Stimulated activated CD4-positive, alpha-beta T cell treated with anti-CD3 and anti-CD28 coated beads, TNF-alpha, amount 100 ng/mL, for 24 hours (primary cell): ENCODE data around the gene OTOS.
A peak's percentile ranks its signal among the peaks of the same experiment; 100 is the strongest.

ENCODE experiments used
- DNase-seq, 3 experiments: peaks; one replicate each; pipeline ENCODE4 v3.0.0-alpha.2; 2020; ENCODE audit warnings: low read depth in 3 of 3

OTOS gene

DNA sequence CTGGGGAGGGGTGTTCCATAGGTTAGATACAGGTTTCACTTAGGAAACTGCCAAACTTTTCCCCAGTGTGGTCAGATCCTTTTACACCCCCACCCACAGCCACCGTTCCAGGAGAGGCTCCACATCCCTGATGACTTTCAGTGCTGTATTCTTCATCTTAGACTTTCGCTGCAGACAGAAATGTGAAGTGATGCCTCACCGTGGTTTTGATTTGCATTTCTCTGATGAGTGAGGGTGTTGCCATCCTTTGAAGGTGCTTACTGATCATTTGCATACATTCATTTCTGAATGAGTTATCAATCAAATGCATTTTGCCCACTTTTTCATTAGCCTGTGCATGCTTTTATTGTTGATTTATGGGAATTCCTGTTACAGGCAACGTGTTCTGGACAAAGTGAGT is 19.3 kb downstream of the OTOS start:
- peak in 1 of 3 experiments; percentile 27 for DNase-seq

DNA sequence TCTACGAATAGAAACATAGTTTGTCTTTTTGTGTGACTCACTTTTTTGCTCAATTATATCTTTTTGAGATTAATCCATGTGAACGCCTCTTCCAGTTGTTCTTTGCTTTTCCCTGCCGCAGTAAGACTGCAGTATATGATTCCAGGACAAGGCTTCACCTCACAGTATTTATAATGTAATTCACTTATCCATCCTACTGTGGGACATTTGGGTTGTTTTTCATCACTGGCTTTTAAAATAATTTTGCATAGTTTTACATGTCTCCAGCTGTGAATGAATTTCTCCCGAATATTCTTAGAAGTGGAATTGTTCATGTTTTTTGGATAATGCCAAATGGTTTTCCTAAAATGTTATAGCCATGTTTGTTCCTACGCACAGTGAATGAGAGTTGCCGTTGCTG is 26.2 kb downstream of the OTOS start:
- no peak for DNase-seq

DNA sequence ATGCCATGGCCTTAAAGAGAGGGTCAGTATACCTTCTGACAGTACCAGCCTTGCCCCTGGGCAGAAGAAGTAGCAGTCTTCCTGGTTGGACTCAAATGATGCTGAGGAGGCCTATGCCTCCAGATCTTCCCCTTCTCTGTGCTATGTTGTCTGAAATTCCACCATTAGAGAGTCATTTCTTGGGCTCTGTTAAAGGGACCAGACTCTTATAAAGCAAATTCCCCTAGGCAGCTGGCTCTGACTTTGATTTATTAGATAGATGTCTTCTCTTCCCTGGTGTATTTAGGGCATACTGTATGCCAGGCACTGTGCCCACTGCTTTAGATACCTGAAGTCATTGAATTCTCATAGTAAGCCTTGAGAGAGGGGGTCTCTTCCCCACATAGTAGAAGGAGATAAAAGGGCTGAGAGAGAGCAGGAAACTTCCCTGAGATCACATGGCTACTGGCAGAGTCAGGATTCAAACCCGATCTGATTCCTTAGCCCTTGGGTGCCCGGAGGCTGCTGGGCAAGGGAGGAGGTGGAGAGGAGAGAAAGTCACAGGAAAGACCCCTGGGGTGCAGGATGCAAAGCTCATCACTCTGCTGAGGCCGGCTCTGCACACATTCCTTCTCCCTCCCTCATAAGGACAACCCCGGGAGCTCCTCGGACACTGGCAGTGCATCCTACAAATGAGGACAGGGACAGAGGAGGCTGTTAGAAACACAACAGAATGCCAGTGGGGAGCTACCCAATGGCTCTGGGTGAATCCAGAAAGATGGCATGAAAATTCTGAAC is 27.4 kb downstream of the OTOS start:
- DNase-seq: no peak

DNA sequence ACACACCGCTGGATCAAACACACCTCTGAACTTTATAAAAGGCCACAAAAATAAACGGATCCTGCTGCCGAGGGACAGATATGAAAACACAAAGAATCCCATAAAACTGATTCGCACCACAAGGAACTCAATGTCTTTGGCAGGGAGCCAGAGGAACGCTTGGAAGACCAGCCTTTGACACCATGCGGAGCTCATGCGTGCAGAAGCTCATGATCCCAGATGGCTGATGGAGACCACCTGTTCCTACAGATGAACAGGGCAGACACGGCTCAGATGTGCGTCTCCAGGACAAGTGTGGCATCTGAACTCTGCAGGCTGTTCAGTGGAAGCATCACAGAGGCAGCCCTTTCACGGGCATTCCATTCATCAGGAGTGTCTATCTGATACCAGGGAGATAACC is 29.2 kb downstream of the OTOS start:
- DNase-seq: no peak

DNA sequence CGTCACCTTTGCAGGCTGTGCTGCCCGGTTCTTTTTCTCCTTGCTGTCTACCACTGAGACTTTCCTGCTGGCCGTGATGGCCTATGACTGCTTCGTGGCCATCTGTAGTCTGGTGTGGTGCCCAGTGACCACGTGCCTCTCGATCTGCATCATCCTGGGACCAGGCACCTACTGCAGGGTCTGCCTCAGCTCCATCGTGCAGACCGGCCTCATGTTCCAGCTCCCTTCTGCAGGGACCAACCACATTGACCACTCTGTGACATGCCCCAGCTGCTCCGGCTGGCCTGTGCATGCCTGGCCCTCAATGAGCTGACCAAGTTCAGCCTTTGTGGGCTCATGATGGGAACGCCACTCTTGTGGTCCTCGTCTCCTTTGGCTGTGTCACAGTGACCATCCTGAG is 31.1 kb downstream of the OTOS start:
- no peak for DNase-seq

DNA sequence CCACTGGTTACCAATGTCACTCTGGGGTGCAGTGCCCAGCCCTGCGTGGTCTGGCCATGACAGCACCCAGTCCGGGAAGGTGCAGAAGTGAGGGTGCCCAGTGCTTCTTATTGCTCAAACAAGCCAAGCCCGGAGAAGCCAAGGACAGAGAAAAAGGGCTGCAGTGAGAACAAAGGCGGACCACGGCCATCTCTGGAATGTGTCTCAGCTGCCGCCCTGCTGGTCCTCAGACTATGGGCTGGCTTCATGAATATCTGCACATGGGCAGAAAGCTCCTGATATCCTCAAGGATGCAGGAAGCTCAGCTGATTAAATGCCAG is 33.0 kb downstream of the OTOS start:
- no peak for DNase-seq

DNA sequence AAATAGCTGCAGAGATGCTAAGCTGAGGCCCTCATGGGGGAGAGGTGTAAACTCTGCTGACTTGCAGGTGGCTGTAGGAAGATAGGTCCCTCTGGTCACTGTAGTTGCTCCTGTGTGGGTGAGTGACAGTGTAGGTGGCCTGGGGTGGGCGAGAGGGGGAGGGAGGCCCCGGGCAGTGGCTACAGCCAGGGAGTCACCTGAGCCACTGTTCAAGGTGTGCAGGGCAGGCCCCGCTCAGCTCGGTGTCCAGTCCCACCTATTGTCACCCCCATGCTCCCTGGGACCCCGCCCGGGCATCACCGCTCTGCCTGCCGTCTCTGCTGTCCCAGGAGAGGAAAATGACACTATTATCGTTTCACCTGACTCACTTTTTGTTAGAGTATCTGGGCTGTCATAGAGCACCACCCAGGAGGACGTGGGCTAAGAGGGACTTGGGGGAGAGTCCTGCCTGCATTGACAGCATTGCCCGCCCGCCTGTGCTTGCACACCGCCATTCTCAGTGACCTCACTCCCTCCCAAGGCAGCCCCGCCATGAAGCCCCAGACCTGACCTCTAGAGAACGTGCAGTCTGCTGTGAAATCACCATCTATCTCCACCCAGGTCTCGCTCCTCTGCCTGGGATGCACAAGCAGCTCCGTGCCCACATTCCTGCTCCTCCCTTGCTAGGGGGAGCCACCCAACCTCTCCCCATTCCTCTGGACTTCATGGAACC is 33.5 kb downstream of the OTOS start:
- DNase-seq: no peak

DNA sequence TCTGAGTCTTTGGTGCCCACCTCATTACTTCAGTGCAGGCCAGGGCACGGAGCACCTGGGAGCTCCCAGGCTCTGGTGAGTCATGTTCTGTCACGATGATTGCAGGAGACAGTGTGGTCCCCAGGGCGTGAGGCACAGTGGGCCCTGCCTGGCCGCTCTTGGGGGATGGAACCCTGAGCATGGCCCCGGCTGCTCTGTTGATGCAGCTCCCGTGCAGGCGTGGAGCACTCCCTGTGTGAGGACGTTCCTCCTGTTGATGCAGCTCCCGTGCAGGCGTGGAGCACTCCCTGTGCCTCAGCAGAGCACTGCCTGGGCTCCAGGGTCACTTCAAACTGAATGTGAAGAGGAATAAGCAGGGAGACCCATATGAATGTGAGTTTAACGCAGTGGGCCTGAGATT is 34.5 kb downstream of the OTOS start:
- DNase-seq: no peak

DNA sequence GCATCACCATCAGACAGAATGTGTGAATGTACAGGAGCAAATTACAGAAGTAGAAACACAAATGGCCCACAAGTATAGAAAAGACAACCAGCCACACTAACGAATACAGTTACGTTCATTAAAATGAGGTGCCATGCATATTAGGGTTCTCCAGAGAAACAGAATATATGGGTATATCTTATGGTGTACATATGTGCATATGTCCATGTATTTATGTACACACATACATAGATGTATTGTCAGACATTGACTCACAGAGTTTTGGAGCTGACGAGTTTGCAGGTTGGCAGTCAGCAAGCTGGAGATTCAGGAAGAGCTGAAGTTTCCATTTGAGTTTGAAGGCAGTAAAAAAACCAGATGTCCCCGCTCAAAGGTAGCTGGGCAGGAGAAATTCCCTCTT is 37.3 kb downstream of the OTOS start:
- no peak for DNase-seq

DNA sequence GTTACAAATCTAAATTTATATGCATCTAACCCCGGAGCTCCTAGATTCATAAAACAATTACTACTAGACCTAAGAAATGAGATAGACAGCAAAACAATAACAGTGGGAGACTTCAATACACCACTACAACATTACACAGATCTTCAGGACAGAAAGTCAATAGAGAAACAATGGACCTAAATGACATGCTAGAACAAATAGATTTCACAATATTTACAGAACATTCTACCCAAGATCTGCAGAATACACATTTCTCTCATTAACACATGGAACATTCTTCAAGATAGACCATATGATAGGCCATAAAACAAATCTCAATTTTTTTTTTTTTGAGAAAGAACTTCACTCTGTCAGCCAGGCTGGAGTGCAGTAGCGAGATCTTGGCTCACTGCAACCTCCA is 42.1 kb downstream of the OTOS start:
- DNase-seq: no peak

DNA sequence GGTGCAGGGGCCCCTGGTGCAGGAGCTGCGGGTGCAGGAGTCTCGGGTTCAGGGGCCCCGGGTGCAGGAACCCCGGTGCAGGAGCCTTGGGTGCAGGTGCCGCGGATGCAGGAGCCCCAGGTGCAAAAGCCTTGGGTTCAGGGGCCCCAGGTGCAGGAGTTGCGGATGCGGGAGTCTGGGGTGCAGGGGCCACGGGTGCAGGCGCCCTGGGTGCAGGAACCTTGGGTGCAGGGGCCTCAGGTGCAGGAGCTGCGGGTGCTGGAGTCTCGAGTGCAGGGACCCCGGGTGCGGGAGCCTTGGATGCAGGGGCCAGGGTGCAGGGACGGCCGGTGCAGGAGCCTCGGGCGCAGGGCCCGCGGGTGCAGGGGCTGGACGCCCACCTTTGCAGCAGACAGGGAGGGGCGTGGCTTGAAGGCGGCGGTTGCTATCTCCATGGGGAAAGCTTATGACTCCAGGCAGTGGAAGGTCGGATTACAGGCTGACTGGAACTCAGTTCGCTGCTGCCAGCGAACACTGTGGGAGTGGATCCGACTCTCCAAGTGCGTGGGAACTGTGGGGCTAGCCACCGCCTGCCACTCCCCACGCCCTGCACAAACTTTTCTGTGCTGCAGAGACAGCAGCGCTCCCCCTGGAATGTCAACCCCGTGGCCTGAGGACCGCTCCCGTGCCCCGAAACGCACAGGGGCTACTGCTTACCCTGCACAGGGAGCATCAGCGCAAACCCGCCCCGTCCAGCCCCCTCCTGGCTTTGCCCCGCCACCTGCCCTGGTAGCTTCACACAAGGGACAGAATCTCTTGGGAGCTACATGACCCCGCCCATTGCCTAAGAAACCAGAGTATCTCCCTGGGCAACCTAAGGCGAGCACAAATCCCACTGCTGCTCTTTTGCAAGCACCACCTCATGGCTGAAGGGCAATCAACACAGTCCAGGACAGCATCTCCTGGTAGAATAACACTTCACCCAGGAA is 44.6 kb downstream of the OTOS start:
- no peak for DNase-seq

DNA sequence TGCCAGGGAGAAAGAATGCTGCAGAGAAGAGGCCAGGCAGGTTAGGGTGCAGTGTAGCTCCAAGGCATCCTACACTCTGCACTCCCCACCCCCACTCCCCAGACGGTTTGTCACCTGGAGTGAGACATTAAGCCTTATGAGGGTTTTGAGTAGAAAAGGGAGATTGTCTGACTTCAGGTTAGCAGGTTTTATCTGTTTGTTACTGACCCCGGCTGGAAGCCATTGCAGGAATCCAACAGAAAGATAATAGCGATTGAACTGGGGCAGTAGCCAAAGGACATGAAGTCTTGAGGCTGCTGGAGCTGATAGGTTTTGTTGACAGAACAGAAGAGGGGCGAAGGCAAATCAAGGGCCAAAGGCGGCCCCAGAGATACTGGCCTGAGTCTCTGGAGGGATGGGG is 51.2 kb downstream of the OTOS start:
- DNase-seq: no peak
